Measurements from ENCODE around the gene LCN15. TPM values are rescaled to one million over a fixed set of nuclear protein-coding genes. Genes with fewer than 3 reads are reported as not detected.

Gene LCN15
- total and polyA plus RNA-seq, 2 of the 13 experiments (the other 11 are each of a cell fraction or from before 2014, with no cell fraction given) = 1.3 to 53.7 TPM

DNA sequence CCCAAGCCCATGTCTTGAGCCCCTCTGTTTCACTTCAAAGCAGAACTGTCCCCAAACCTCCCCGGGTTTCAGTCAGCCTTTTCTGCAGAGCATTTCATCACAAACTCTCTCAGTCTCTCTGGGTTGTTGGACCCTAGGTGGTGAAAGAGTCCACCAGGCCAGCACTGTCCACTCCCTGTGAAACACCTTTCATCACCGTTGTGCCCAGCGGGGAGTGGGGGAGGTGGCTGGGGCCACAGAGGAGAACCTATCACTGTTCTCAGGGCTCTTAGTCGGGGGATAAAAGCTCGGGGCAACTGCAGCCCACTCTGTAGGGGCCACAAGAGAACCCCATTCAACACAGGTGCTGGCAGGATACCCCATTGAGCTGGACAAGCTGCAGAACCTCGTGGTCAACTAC, 38.0 kb upstream of the LCN15 start (continued):
- no peak for TF ChIP-seq PPARG (CRISPR knock-in tag; conservative IDR thresholded peaks at IDR 0.05)
- TF ChIP-seq, protein P1, sequence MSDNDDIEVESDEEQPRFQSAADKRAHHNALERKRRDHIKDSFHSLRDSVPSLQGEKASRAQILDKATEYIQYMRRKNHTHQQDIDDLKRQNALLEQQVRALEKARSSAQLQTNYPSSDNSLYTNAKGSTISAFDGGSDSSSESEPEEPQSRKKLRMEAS (IDR thresholded peaks at IDR 0.05) = no peak
- no peak for TF ChIP-seq SP2 (CRISPR knock-in tag; IDR thresholded peaks at IDR 0.05)
- TF ChIP-seq MED1 (CRISPR knock-in tag; IDR thresholded peaks at IDR 0.05) = 0 out of 2 replicates have a peak, but pooled peaks have one; percentile 7
- no peak for TF ChIP-seq ZNF446 (CRISPR knock-in tag; IDR thresholded peaks at IDR 0.05)
- no peak for TF ChIP-seq ZNF30 (CRISPR knock-in tag; IDR thresholded peaks at IDR 0.05)
- TF ChIP-seq, protein P2, sequence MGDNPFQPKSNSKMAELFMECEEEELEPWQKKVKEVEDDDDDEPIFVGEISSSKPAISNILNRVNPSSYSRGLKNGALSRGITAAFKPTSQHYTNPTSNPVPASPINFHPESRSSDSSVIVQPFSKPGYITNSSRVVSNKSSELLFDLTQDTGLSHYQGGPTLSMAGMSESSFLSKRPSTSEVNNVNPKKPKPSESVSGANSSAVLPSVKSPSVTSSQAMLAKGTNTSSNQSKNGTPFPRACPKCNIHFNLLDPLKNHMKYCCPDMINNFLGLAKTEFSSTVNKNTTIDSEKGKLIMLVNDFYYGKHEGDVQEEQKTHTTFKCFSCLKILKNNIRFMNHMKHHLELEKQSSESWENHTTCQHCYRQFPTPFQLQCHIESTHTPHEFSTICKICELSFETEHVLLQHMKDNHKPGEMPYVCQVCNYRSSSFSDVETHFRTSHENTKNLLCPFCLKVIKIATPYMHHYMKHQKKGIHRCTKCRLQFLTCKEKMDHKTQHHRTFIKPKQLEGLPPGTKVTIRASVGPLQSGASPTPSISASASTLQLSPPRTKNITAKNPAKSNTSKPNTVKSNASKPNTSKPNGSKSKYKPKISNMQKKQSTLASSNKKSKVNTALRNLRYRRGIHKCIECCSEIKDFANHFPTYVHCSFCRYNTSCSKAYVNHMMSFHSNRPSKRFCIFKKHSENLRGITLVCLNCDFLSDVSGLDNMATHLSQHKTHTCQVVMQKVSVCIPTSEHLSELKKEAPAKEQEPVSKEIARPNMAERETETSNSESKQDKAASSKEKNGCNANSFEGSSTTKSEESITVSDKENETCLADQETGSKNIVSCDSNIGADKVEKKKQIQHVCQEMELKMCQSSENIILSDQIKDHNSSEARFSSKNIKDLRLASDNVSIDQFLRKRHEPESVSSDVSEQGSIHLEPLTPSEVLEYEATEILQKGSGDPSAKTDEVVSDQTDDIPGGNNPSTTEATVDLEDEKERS (CRISPR knock-in tag; IDR thresholded peaks at IDR 0.05) = no peak
- 0 out of 2 replicates have a peak, but pooled peaks have one; percentile 16 for TF ChIP-seq ZNF768 (CRISPR knock-in tag; IDR thresholded peaks at IDR 0.05)
- TF ChIP-seq RORA (CRISPR knock-in tag; IDR thresholded peaks at IDR 0.05) = no peak
- no peak for TF ChIP-seq MATR3 (CRISPR knock-in tag; IDR thresholded peaks at IDR 0.05)
- TF ChIP-seq, protein P3, sequence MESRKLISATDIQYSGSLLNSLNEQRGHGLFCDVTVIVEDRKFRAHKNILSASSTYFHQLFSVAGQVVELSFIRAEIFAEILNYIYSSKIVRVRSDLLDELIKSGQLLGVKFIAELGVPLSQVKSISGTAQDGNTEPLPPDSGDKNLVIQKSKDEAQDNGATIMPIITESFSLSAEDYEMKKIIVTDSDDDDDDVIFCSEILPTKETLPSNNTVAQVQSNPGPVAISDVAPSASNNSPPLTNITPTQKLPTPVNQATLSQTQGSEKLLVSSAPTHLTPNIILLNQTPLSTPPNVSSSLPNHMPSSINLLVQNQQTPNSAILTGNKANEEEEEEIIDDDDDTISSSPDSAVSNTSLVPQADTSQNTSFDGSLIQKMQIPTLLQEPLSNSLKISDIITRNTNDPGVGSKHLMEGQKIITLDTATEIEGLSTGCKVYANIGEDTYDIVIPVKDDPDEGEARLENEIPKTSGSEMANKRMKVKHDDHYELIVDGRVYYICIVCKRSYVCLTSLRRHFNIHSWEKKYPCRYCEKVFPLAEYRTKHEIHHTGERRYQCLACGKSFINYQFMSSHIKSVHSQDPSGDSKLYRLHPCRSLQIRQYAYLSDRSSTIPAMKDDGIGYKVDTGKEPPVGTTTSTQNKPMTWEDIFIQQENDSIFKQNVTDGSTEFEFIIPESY (CRISPR knock-in tag; IDR thresholded peaks at IDR 0.05) = 0 out of 2 replicates have a peak, but pooled peaks have one; percentile 13
- no peak for TF ChIP-seq ASH2L (IDR thresholded peaks at IDR 0.05; ENCODE audit: insufficient read length, low read depth, low read length)
- no peak for TF ChIP-seq ZNF652 (CRISPR knock-in tag; IDR thresholded peaks at IDR 0.05; ENCODE audit: borderline replicate concordance, low read depth)
- TF ChIP-seq RFX1 (IDR thresholded peaks at IDR 0.05) = no peak
- TF ChIP-seq RBFOX2 (IDR thresholded peaks at IDR 0.05; ENCODE audit: low read depth, low read length) = no peak
- TF ChIP-seq, protein P4, sequence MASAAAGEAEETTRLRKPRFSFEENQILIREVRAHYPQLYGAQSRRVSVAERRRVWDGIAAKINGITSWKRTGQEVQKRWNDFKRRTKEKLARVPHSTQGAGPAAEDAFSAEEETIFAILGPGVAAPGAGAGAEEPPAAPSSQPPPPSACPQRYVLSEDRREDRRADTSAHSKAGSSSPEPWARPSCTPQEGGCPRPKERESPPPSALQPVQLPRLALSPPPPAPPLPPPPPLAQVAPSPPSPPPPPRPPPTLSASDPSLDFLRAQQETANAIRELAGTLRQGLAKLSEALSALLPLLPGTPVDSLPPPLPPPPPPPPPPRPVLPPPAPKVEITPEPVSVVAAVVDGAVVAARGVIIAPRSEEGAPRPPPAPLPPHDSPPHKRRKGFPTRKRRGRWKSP (CRISPR knock-in tag; IDR thresholded peaks at IDR 0.05) = no peak
- TF ChIP-seq, protein P5, sequence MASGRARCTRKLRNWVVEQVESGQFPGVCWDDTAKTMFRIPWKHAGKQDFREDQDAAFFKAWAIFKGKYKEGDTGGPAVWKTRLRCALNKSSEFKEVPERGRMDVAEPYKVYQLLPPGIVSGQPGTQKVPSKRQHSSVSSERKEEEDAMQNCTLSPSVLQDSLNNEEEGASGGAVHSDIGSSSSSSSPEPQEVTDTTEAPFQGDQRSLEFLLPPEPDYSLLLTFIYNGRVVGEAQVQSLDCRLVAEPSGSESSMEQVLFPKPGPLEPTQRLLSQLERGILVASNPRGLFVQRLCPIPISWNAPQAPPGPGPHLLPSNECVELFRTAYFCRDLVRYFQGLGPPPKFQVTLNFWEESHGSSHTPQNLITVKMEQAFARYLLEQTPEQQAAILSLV (CRISPR knock-in tag; IDR thresholded peaks at IDR 0.05; ENCODE audit: borderline replicate concordance) = no peak
